Tibial artery (tissue), 4 donors: ENCODE data around the gene REEP6.
A peak's percentile ranks its signal among the peaks of the same experiment; 100 is the strongest.

ENCODE experiments used
- DNase-seq, 2 donors: peaks; one replicate each; pipeline ENCODE4 v3.0.0-alpha.2; 2019
- H3K27ac ChIP-seq, 2 donors: fragments of 200-600 bp; sonication (generic) in 1 of 2; 1 replicate in 1 of 2; 2 replicates in 1 of 2; pipeline ENCODE4 v1.5.1; 2018 to 2019; ENCODE audit warnings: mild to moderate bottlenecking in 1 of 2
- H3K27me3 ChIP-seq, 2 donors: fragments of 200-600 bp; sonication (generic) in 1 of 2; one replicate each; pipeline versions ENCODE4 v1.5.1 to v1.6.0; 2016 to 2019
- H3K36me3 ChIP-seq, 3 donors: fragments of 200-600 bp; sonication (generic) in 2 of 3; one replicate each; pipeline ENCODE4 v1.5.1; 2016 to 2019; ENCODE audit warnings: mild to moderate bottlenecking in 2 of 3
- H3K4me1 ChIP-seq, 4 donors: fragments of 200-600 bp; sonication (generic) in 2 of 4; 1 replicate in 3 of 4; 2 replicates in 1 of 4; pipeline ENCODE4 v1.5.1; 2016 to 2019
- H3K4me3 ChIP-seq, 2 donors: fragments of 200-600 bp; sonication (generic) in 1 of 2; 1 replicate in 1 of 2; 2 replicates in 1 of 2; pipeline ENCODE4 v1.5.1; 2018 to 2019; ENCODE audit warnings: mild to moderate bottlenecking in 2 of 2
- H3K9me3 ChIP-seq, 3 donors: fragments of 200-600 bp; sonication (generic) in 1 of 3; one replicate each; pipeline ENCODE4 v1.5.1; 2016 to 2019
- CTCF ChIP-seq, 2 experiments: fragments of 200-600 bp in 1 of 2; fragments of 450-650 bp in 1 of 2; IDR thresholded peaks; one replicate each; pipeline ENCODE4 v1.5.1; 2017 to 2019; ENCODE audit warnings: antibody characterized with exemption in 2 of 2, mild to moderate bottlenecking in 1 of 2, moderate library complexity in 1 of 2
- intact Hi-C: fragments of 100-400 bp; cut with DNase I; formaldehyde crosslinking; loops from one replicate; pipeline ENCODE4 v1.15.0; 2023; ENCODE audit warnings: low total_unique reads

Gene REEP6

DNA sequence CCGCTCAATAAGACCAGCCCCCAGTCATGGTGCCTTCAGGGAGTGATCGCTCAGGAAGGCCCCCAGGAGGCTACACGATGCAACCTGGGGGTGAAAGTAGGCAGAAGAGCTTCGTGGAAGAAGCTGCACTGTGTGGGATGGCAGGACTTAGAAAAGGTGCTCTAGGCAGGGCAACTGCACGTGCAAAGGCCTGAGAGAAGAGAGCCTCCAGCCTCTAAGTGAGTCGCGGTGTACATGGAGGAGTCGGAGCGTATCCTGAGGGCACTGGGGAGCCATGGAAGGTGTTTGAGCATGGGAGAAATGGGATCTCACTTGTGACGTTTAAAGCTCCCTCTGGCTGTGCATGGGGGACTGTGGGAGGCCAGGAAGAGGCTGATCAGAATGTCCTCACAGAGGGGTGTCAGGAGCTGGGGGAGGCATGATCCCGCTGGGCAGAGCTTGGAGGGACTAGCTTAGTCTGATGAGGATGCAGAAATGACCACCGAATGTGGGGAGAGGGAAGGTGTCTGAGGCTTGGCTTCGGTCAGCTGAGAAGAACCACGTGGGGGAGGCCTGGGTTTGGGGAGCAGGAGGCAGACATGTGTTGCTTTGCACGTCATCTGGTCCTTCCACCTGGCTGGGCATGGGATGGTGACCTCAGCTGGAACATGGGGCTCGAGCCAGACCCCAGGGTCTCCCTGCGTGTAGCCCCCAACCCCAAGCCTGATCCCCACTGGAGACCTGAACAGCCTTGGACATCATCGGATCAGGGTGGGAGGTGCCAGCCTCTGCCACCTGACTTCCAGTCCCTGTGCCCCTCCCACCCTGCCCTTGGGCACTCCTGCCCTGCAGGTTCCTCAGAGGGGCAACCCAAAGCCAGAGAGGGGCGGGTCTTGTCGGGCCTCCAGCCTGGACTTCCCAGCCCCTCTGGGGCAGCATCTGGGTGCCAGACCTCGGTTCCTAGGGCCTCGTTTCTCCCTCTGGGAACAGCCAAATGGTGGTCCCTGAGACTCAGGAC is 39.9 kb upstream of the REEP6 start:
- Histone ChIP-seq H3K4me1 (peaks cover 0 to 58% (median 33%) of the 10 kb centered on the region in 4 donors), H3K27ac (no peak overlapping the region), H3K9me3 (no peaks in the 10 kb centered on the region), H3K27me3 (peaks cover 28 to 91% of the 10 kb centered on the region in 2 donors), H3K36me3 (no peaks in the 10 kb centered on the region), H3K4me3 (no peak overlapping the region)
- no peak for TF ChIP-seq CTCF (IDR thresholded peaks at IDR 0.05)
- intact Hi-C loops = no loop called here
- DNase-seq = no peak

- H3K4me3 ChIP-seq = no peak overlapping the region
- intact Hi-C loops = no loop called here
- no peak for TF ChIP-seq CTCF (IDR thresholded peaks at IDR 0.05)
- H3K27me3 ChIP-seq = peaks cover 19 to 91% of the 10 kb centered on the region in 2 donors
- DNase-seq = no peak
- no peaks in the 10 kb centered on the region for H3K36me3 ChIP-seq
- no peaks in the 10 kb centered on the region for H3K9me3 ChIP-seq
- H3K4me1 ChIP-seq = peaks cover 0 to 60% (median 29%) of the 10 kb centered on the region in 4 donors
- H3K27ac ChIP-seq = no peak overlapping the region
Measured at GRCh38 chr19:1451916-1452801, 38.8 kb upstream of the REEP6 start.

DNA sequence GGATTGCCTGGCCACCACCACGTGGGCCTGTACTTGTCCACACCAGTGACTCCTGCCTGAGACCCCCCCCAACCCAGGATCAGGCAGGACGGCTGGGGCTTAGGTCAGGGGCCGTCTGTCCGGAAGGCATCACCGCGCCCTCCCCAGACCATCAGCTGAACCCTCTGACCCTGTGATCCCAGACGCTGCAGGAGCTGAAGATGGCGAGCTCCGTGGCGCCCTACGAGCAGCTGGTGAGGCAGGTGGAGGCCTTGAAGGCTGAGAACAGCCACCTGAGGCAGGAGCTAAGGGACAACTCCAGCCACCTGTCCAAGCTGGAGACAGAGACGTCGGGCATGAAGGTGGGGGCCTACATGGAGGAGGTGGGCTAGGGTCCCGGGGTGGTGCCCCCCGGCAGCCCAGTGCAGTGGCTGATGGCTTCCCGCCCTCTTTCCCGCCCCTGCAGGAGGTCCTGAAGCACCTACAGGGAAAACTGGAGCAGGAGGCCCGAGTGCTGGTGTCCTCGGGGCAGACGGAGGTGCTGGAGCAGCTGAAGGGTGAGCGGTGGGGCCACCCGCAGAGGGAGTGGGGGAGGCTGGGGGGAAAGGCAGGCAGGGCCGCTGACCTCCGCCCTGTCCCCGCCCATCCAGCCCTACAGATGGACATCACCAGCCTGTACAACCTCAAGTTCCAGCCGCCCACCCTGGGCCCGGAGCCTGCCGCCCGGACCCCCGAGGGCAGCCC is 38.0 kb upstream of the REEP6 start:
- Histone ChIP-seq H3K4me1 (peaks cover 0 to 61% (median 29%) of the 10 kb centered on the region in 4 donors), H3K4me3 (no peak overlapping the region), H3K36me3 (no peaks in the 10 kb centered on the region), H3K9me3 (no peaks in the 10 kb centered on the region), H3K27me3 (peaks cover 19 to 91% of the 10 kb centered on the region in 2 donors), H3K27ac (no peak overlapping the region)
- DNase-seq = no peak
- no peak for TF ChIP-seq CTCF (IDR thresholded peaks at IDR 0.05)
- intact Hi-C loops = no loop called here

- no peak overlapping the region for H3K27ac ChIP-seq
- no peak overlapping the region for H3K4me3 ChIP-seq
- DNase-seq = no peak
- TF ChIP-seq CTCF (IDR thresholded peaks at IDR 0.05) = peak in 1 of 2 experiments; percentile 7
- H3K9me3 ChIP-seq = no peaks in the 10 kb centered on the region
- peaks cover 19 to 94% of the 10 kb centered on the region in 2 donors for H3K27me3 ChIP-seq
- H3K4me1 ChIP-seq = peaks cover 0 to 61% (median 29%) of the 10 kb centered on the region in 4 donors
- intact Hi-C loops = no loop called here
- H3K36me3 ChIP-seq = no peaks in the 10 kb centered on the region
Measured at GRCh38 chr19:1453525-1454364, 37.2 kb upstream of the REEP6 start.
